ENCODE results near the gene TMEM238L.

DNA sequence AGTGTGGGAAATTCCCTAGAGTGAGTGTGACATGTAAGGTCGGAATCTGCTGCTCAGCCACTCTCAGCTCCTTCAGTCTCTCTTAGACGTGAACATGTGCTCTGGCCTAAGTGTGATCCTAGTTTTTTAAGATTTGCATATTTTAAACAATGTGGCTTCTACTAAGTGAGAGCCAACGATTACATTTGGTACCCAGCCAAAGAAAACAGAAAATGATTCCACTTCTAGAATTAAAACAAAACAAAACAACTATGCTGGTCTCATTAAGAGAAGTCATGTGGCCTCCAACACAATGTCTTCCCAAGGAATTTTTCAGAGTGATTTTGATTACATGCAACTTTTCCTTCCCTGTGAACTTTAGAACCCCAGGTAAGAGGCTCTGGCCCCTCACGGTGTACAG, 10.1 kb downstream of the TMEM238L start:
- TF ChIP-seq, protein P1, sequence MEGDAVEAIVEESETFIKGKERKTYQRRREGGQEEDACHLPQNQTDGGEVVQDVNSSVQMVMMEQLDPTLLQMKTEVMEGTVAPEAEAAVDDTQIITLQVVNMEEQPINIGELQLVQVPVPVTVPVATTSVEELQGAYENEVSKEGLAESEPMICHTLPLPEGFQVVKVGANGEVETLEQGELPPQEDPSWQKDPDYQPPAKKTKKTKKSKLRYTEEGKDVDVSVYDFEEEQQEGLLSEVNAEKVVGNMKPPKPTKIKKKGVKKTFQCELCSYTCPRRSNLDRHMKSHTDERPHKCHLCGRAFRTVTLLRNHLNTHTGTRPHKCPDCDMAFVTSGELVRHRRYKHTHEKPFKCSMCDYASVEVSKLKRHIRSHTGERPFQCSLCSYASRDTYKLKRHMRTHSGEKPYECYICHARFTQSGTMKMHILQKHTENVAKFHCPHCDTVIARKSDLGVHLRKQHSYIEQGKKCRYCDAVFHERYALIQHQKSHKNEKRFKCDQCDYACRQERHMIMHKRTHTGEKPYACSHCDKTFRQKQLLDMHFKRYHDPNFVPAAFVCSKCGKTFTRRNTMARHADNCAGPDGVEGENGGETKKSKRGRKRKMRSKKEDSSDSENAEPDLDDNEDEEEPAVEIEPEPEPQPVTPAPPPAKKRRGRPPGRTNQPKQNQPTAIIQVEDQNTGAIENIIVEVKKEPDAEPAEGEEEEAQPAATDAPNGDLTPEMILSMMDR (IDR thresholded peaks at IDR 0.05 in 8 of 11, conservative IDR thresholded peaks at IDR 0.05 in 3 of 11), result no peak
- no peak for TF ChIP-seq POLR2A (IDR thresholded peaks at IDR 0.05)
